ENCODE data around the gene ASGR2.
A peak's percentile ranks its signal among the peaks of the same experiment; 100 is the strongest.

The ASGR2 gene

GRCh38 chr17:7139400-7139799, 24.8 kb upstream of the ASGR2 start:
- H3K4me3 ChIP-seq (ENCODE audit: low read depth, low read length): no peak overlapping the region
- TF ChIP-seq, protein P1, sequence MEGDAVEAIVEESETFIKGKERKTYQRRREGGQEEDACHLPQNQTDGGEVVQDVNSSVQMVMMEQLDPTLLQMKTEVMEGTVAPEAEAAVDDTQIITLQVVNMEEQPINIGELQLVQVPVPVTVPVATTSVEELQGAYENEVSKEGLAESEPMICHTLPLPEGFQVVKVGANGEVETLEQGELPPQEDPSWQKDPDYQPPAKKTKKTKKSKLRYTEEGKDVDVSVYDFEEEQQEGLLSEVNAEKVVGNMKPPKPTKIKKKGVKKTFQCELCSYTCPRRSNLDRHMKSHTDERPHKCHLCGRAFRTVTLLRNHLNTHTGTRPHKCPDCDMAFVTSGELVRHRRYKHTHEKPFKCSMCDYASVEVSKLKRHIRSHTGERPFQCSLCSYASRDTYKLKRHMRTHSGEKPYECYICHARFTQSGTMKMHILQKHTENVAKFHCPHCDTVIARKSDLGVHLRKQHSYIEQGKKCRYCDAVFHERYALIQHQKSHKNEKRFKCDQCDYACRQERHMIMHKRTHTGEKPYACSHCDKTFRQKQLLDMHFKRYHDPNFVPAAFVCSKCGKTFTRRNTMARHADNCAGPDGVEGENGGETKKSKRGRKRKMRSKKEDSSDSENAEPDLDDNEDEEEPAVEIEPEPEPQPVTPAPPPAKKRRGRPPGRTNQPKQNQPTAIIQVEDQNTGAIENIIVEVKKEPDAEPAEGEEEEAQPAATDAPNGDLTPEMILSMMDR (IDR thresholded peaks at IDR 0.05; ENCODE audit: insufficient read depth, low read depth, low read length, missing control alignments): no peak
- peak; percentile 21 for DNase-seq (ENCODE audit: low read depth)

- TF ChIP-seq, protein P1 (IDR thresholded peaks at IDR 0.05; ENCODE audit: insufficient read depth, low read depth, low read length, missing control alignments): no peak
- H3K4me3 ChIP-seq (ENCODE audit: low read depth, low read length): no peak overlapping the region
- DNase-seq (ENCODE audit: low read depth): no peak
Measured at GRCh38 chr17:7138800-7139381, 24.3 kb upstream of the ASGR2 start.

GRCh38 chr17:7137171-7137943, 22.7 kb upstream of the ASGR2 start:
- DNase-seq (ENCODE audit: low read depth): no peak
- TF ChIP-seq, protein P1 (IDR thresholded peaks at IDR 0.05; ENCODE audit: insufficient read depth, low read depth, low read length, missing control alignments): no peak
- H3K4me3 ChIP-seq (ENCODE audit: low read depth, low read length): no peak overlapping the region

- TF ChIP-seq, protein P1 (IDR thresholded peaks at IDR 0.05; ENCODE audit: insufficient read depth, low read depth, low read length, missing control alignments): peak; percentile 81
- DNase-seq (ENCODE audit: low read depth): peak; percentile 84
- H3K4me3 ChIP-seq (ENCODE audit: low read depth, low read length): no peak overlapping the region
Measured at GRCh38 chr17:7136266-7136877, 21.8 kb upstream of the ASGR2 start.

DNA sequence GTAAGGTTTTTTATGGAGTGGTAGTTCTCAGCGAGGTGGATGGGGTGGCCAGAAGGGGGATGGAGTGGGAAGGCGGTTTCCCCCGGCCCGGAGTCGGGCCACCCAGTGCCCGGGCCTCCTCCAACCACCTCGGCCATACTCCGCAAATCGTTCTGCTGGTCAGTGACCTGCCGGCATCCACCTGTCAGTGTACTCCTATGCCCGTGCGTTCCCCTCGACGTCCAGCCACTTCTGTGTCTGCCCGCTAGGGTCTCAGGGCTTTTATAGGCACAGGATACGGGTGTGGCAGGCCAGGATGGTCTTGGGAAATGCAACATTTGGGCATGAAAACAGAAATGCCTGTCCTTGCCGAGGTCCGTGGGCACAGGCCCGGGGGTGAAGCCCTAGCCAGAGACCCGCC, 19.3 kb upstream of the ASGR2 start:
- DNase-seq (ENCODE audit: low read depth): no peak
- TF ChIP-seq, protein P1 (IDR thresholded peaks at IDR 0.05; ENCODE audit: insufficient read depth, low read depth, low read length, missing control alignments): no peak
- H3K4me3 ChIP-seq (ENCODE audit: low read depth, low read length): no peak overlapping the region; the same call in 1 of the 2 replicates

DNA sequence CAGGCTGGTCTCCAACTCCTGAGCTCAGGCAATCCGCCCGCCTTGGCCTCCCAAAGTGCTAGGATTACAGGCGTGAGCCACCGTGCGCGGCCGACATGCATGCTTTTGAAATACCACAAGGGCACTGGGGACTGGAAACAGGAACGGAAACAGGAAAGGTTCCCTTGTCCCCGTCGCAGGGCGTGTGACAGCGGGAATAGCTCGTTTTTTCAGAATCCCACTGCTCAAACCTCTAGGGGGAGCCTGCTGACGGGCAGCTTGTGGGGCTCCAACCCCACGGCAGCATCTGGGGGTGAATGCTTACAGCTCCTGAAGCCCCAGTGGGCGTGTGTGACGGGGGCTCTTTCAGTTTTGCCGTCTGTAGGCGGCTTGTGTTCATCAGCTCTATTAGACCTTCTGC, 18.8 kb upstream of the ASGR2 start:
- TF ChIP-seq, protein P1 (IDR thresholded peaks at IDR 0.05; ENCODE audit: insufficient read depth, low read depth, low read length, missing control alignments): peak; percentile 59
- H3K4me3 ChIP-seq (ENCODE audit: low read depth, low read length): peak overlapping the region; percentile 32
- DNase-seq (ENCODE audit: low read depth): peak; percentile 70
